ENCODE measurements around the gene POLR3A.

Gene POLR3A

GRCh38 chr10:77962350-77963146 is 66.8 kb downstream of the POLR3A start:
- H3K4me3 ChIP-seq (ENCODE audit: low read depth, low read length) = no peak overlapping the region
- no peak for TF ChIP-seq CTCF (IDR thresholded peaks at IDR 0.05; ENCODE audit: low read depth, low read length)

GRCh38 chr10:77961668-77962067 is 67.6 kb downstream of the POLR3A start:
- TF ChIP-seq CTCF (IDR thresholded peaks at IDR 0.05; ENCODE audit: low read depth, low read length) = no peak
- no peak overlapping the region for H3K4me3 ChIP-seq (ENCODE audit: low read depth, low read length)

GRCh38 chr10:77960829-77961329 is 68.4 kb downstream of the POLR3A start:
- no peak for TF ChIP-seq CTCF (IDR thresholded peaks at IDR 0.05; ENCODE audit: low read depth, low read length)

GRCh38 chr10:77959887-77960455 is 69.3 kb downstream of the POLR3A start:
- no peak for TF ChIP-seq CTCF (IDR thresholded peaks at IDR 0.05; ENCODE audit: low read depth, low read length)

More at GRCh38 chr10:77960829-77961329, 68.4 kb downstream of the POLR3A start:
- no peak overlapping the region for H3K4me3 ChIP-seq (ENCODE audit: low read depth, low read length)

GRCh38 chr10:77959384-77959783 is 69.9 kb downstream of the POLR3A start:
- no peak for TF ChIP-seq CTCF (IDR thresholded peaks at IDR 0.05; ENCODE audit: low read depth, low read length)
- no peak overlapping the region for H3K4me3 ChIP-seq (ENCODE audit: low read depth, low read length)

More at GRCh38 chr10:77959887-77960455, 69.3 kb downstream of the POLR3A start:
- H3K4me3 ChIP-seq (ENCODE audit: low read depth, low read length) = no peak overlapping the region

GRCh38 chr10:77955136-77955535 is 74.2 kb downstream of the POLR3A start:
- no peak overlapping the region for H3K4me3 ChIP-seq (ENCODE audit: low read depth, low read length)
- no peak for TF ChIP-seq CTCF (IDR thresholded peaks at IDR 0.05; ENCODE audit: low read depth, low read length)

GRCh38 chr10:77949167-77949566 is 80.1 kb downstream of the POLR3A start:
- no peak for TF ChIP-seq CTCF (IDR thresholded peaks at IDR 0.05; ENCODE audit: low read depth, low read length)
- no peak overlapping the region for H3K4me3 ChIP-seq (ENCODE audit: low read depth, low read length)

Data from WI38 (cell line).